H1 (cell line): ENCODE measurements around the gene SERPINB1. TPM values are rescaled to one million over a fixed set of nuclear protein-coding genes. Genes with fewer than 3 reads are reported as not detected.

Experiments used
- CHD1 ChIP-seq: IDR thresholded peaks from 2 replicates; pipeline ENCODE4 v1.6.1; 2012; ENCODE audit warnings: low read depth, low read length, improper control_type of control experiment
- PHF8 ChIP-seq: fragments of 200-600 bp; sonication (generic); conservative IDR thresholded peaks from 2 replicates; pipeline ENCODE4 v1.7.1; 2012; ENCODE audit warnings: low read depth, mild to moderate bottlenecking, inconsistent platforms, low read length, moderate library complexity
- SIN3A ChIP-seq, 2 experiments: IDR thresholded peaks in 1 of 2; conservative IDR thresholded peaks in 1 of 2; 2 replicates each; pipeline ENCODE4 v1.6.1; 2011 to 2012; ENCODE audit warnings: low read length in 2 of 2, improper control_type of control experiment in 1 of 2, low read depth in 1 of 2, mild to moderate bottlenecking in 1 of 2
- SRF ChIP-seq: IDR thresholded peaks from 2 replicates; pipeline ENCODE4 v1.6.1; 2011; ENCODE audit warnings: mild to moderate bottlenecking, low read depth, low read length, moderate library complexity
- TAF7 ChIP-seq: optimal IDR thresholded peaks from 2 replicates; pipeline ENCODE3; 2011; ENCODE audit warnings: low read depth, mild to moderate bottlenecking, inconsistent platforms, low read length, moderate library complexity, borderline replicate concordance
- polyA plus RNA-seq, 7 experiments: library from polyadenylated mRNA; depleted of rRNA in 3 of 7; stranded (reverse) in 5 of 7; unstranded in 2 of 7; fragments of >200 nt in 5 of 7; fragments of 200-250 nt in 2 of 7; gene quantifications; 1 replicate in 5 of 7; 2 replicates in 1 of 7; 4 replicates in 1 of 7; pipeline versions ENCODE4 v1.2.1 to v1.2.3, GENCODE V29; 2011 to 2013; ENCODE audit warnings: missing spikeins in 2 of 7, mixed read lengths in 2 of 7
- total RNA-seq: library from RNA; stranded (reverse); fragmentation: NEBNext Ultra II Directional; extraction: Animal tissue kit (Norgen Biotek cat#: 25700); gene quantifications from 2 replicates; pipeline ENCODE4 v1.2.1, GENCODE V29; 2021
- TF ChIP-seq, protein P1 (sequence below): fragments of 300-600 bp; sonication (generic); IDR thresholded peaks from 2 replicates; pipeline ENCODE4 v1.7.1; 2012; ENCODE audit warnings: low read length, moderate library complexity, mild to moderate bottlenecking, inconsistent platforms; ENCODE audit not compliant: insufficient replicate concordance
- TF ChIP-seq, protein P2 (sequence below): IDR thresholded peaks from 2 replicates; pipeline ENCODE4 v1.6.1; 2011; ENCODE audit warnings: low read length, improper control_type of control experiment
- TF ChIP-seq, protein P3 (sequence below): IDR thresholded peaks from 2 replicates; pipeline ENCODE4 v1.6.1; 2012; ENCODE audit warnings: low read length, inconsistent platforms

Gene SERPINB1
- total and polyA plus RNA-seq, 2 of the 8 experiments (the other 6 are each of a cell fraction or from before 2014, with no cell fraction given) = 8.1 to 17.3 TPM

DNA sequence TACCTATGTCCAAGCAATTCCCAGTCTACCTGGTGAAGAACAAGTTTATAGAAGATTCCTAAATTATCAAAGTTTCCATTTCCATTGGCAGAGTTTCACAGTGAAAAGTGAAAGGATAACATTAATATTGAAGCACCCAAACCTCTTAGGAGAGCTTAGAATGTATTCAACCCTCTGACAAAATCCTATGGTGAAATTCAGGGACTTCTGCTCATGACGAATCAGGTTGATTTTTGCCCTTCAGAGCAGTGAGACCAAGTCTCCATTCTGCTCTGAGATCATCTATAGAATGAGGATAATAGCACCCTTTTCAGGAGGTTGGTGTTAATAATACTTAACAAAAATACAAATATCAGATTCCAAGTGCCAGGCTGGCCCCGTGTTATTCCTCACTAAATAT lies 15.5 kb downstream of the SERPINB1 start (continued):
- TF ChIP-seq, protein P1, sequence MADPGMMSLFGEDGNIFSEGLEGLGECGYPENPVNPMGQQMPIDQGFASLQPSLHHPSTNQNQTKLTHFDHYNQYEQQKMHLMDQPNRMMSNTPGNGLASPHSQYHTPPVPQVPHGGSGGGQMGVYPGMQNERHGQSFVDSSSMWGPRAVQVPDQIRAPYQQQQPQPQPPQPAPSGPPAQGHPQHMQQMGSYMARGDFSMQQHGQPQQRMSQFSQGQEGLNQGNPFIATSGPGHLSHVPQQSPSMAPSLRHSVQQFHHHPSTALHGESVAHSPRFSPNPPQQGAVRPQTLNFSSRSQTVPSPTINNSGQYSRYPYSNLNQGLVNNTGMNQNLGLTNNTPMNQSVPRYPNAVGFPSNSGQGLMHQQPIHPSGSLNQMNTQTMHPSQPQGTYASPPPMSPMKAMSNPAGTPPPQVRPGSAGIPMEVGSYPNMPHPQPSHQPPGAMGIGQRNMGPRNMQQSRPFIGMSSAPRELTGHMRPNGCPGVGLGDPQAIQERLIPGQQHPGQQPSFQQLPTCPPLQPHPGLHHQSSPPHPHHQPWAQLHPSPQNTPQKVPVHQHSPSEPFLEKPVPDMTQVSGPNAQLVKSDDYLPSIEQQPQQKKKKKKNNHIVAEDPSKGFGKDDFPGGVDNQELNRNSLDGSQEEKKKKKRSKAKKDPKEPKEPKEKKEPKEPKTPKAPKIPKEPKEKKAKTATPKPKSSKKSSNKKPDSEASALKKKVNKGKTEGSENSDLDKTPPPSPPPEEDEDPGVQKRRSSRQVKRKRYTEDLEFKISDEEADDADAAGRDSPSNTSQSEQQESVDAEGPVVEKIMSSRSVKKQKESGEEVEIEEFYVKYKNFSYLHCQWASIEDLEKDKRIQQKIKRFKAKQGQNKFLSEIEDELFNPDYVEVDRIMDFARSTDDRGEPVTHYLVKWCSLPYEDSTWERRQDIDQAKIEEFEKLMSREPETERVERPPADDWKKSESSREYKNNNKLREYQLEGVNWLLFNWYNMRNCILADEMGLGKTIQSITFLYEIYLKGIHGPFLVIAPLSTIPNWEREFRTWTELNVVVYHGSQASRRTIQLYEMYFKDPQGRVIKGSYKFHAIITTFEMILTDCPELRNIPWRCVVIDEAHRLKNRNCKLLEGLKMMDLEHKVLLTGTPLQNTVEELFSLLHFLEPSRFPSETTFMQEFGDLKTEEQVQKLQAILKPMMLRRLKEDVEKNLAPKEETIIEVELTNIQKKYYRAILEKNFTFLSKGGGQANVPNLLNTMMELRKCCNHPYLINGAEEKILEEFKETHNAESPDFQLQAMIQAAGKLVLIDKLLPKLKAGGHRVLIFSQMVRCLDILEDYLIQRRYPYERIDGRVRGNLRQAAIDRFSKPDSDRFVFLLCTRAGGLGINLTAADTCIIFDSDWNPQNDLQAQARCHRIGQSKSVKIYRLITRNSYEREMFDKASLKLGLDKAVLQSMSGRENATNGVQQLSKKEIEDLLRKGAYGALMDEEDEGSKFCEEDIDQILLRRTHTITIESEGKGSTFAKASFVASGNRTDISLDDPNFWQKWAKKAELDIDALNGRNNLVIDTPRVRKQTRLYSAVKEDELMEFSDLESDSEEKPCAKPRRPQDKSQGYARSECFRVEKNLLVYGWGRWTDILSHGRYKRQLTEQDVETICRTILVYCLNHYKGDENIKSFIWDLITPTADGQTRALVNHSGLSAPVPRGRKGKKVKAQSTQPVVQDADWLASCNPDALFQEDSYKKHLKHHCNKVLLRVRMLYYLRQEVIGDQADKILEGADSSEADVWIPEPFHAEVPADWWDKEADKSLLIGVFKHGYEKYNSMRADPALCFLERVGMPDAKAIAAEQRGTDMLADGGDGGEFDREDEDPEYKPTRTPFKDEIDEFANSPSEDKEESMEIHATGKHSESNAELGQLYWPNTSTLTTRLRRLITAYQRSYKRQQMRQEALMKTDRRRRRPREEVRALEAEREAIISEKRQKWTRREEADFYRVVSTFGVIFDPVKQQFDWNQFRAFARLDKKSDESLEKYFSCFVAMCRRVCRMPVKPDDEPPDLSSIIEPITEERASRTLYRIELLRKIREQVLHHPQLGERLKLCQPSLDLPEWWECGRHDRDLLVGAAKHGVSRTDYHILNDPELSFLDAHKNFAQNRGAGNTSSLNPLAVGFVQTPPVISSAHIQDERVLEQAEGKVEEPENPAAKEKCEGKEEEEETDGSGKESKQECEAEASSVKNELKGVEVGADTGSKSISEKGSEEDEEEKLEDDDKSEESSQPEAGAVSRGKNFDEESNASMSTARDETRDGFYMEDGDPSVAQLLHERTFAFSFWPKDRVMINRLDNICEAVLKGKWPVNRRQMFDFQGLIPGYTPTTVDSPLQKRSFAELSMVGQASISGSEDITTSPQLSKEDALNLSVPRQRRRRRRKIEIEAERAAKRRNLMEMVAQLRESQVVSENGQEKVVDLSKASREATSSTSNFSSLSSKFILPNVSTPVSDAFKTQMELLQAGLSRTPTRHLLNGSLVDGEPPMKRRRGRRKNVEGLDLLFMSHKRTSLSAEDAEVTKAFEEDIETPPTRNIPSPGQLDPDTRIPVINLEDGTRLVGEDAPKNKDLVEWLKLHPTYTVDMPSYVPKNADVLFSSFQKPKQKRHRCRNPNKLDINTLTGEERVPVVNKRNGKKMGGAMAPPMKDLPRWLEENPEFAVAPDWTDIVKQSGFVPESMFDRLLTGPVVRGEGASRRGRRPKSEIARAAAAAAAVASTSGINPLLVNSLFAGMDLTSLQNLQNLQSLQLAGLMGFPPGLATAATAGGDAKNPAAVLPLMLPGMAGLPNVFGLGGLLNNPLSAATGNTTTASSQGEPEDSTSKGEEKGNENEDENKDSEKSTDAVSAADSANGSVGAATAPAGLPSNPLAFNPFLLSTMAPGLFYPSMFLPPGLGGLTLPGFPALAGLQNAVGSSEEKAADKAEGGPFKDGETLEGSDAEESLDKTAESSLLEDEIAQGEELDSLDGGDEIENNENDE = no peak
- TF ChIP-seq, protein P2, sequence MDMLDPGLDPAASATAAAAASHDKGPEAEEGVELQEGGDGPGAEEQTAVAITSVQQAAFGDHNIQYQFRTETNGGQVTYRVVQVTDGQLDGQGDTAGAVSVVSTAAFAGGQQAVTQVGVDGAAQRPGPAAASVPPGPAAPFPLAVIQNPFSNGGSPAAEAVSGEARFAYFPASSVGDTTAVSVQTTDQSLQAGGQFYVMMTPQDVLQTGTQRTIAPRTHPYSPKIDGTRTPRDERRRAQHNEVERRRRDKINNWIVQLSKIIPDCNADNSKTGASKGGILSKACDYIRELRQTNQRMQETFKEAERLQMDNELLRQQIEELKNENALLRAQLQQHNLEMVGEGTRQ = no peak
- TF ChIP-seq SRF = no peak
- TF ChIP-seq CHD1 = no peak
- TF ChIP-seq, protein P3, sequence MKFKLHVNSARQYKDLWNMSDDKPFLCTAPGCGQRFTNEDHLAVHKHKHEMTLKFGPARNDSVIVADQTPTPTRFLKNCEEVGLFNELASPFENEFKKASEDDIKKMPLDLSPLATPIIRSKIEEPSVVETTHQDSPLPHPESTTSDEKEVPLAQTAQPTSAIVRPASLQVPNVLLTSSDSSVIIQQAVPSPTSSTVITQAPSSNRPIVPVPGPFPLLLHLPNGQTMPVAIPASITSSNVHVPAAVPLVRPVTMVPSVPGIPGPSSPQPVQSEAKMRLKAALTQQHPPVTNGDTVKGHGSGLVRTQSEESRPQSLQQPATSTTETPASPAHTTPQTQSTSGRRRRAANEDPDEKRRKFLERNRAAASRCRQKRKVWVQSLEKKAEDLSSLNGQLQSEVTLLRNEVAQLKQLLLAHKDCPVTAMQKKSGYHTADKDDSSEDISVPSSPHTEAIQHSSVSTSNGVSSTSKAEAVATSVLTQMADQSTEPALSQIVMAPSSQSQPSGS = no peak
- no peak for TF ChIP-seq PHF8
- no peak for TF ChIP-seq TAF7
- TF ChIP-seq SIN3A (conservative IDR thresholded peaks at IDR 0.05 in 1 of 2, IDR thresholded peaks at IDR 0.05 in 1 of 2; ENCODE audit: low read depth in 1 of 2, low read length in 2 of 2) = no peak
